ENCODE results near the gene AMIGO2. TPM values are rescaled to one million over a fixed set of nuclear protein-coding genes. Genes with fewer than 3 reads are reported as not detected.

Gene AMIGO2
- total RNA-seq, 1 experiment from 2014 or later = 8.6 TPM

DNA sequence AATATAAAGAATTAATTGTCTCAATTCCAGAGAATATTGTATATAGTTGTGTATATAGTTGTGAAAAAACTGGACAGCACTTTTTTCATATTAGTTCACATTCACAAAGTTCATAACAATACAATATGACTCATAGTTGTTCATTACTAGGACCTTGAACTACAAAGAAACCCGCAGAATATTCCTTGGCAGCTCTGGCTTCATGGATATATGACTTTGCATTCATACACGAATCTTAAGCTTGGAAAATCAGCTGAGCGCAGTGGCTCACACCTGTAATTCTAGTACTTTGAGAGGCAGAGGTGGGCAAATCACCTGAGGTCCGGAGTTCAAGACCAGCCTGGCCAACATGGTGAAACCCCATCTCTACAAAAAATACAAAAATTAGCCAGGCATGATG is 38.4 kb downstream of the AMIGO2 start:
- DNase-seq = no peak
- Mint-ChIP-seq H3K4me1 (no peaks in the 10 kb centered on the region), H3K27me3 (ENCODE audit: low read depth) (no peaks in the 10 kb centered on the region), H3K36me3 (ENCODE audit: insufficient read depth in 1 of 3, low read depth in 3 of 3) (peaks cover 0 to 2% (median 0%) of the 10 kb centered on the region in 3 experiments; a peak in 2 of 7 replicates), H3K4me3 (no peak overlapping the region), H3K27ac (no peak overlapping the region), H3K9me3 (peaks cover 0 to 2% of the 10 kb centered on the region in 2 experiments; a peak in 1 of 5 replicates)
- H4K8ac ChIP-seq (replicated peaks; ENCODE audit: insufficient read length, low read depth, low read length) = no peak overlapping the region
- no peak overlapping the region for H3K14ac ChIP-seq (ENCODE audit: insufficient read depth, low read length)
- H3K79me2 ChIP-seq (ENCODE audit: insufficient read depth, low read length) = no peaks in the 10 kb centered on the region
- no peaks in the 10 kb centered on the region for H3K23me2 ChIP-seq (ENCODE audit: insufficient read length, low read depth, low read length, poor library complexity, severe bottlenecking)
- H2BK120ac ChIP-seq (ENCODE audit: low read depth, low read length, poor library complexity, severe bottlenecking) = no peak overlapping the region
- H3K9ac ChIP-seq (ENCODE audit: extremely low read depth, insufficient read length, low read length) = no peak overlapping the region
- no peak overlapping the region for H3K27ac ChIP-seq (ENCODE audit: insufficient read length, low read depth, low read length)
- H3K18ac ChIP-seq (ENCODE audit: insufficient read length, low read depth, low read length) = no peak overlapping the region
- no peak overlapping the region for H2AK5ac ChIP-seq (ENCODE audit: insufficient read length, low read length)
- no peak overlapping the region for H3K56ac ChIP-seq (ENCODE audit: insufficient read length, low read depth, low read length)
- H3K4me2 ChIP-seq (ENCODE audit: insufficient read depth, insufficient read length, low read length) = no peak overlapping the region
- H2BK15ac ChIP-seq (ENCODE audit: low read depth, low read length) = no peak overlapping the region
- no peaks in the 10 kb centered on the region for H3K79me1 ChIP-seq (ENCODE audit: insufficient read depth, low read depth, low read length, poor library complexity, severe bottlenecking)
- no peak overlapping the region for H3T11ph ChIP-seq (ENCODE audit: low read length)
- H3K4ac ChIP-seq (ENCODE audit: low read depth, low read length) = no peak overlapping the region
- no peak overlapping the region for H2BK20ac ChIP-seq (ENCODE audit: low read depth, low read length, poor library complexity, severe bottlenecking)
- TF ChIP-seq, protein P1, sequence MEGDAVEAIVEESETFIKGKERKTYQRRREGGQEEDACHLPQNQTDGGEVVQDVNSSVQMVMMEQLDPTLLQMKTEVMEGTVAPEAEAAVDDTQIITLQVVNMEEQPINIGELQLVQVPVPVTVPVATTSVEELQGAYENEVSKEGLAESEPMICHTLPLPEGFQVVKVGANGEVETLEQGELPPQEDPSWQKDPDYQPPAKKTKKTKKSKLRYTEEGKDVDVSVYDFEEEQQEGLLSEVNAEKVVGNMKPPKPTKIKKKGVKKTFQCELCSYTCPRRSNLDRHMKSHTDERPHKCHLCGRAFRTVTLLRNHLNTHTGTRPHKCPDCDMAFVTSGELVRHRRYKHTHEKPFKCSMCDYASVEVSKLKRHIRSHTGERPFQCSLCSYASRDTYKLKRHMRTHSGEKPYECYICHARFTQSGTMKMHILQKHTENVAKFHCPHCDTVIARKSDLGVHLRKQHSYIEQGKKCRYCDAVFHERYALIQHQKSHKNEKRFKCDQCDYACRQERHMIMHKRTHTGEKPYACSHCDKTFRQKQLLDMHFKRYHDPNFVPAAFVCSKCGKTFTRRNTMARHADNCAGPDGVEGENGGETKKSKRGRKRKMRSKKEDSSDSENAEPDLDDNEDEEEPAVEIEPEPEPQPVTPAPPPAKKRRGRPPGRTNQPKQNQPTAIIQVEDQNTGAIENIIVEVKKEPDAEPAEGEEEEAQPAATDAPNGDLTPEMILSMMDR (conservative IDR thresholded peaks at IDR 0.05) = no peak
- H4K91ac ChIP-seq (ENCODE audit: insufficient read length, low read depth, low read length) = no peak overlapping the region
- no peaks in the 10 kb centered on the region for H4K20me1 ChIP-seq (ENCODE audit: control insufficient read depth, insufficient read depth, insufficient read length)
- no peak overlapping the region for H4K5ac ChIP-seq (ENCODE audit: insufficient read length, low read depth, low read length)
- no CpG with 5 or more reads among the region's 4 CpGs for WGBS (ENCODE audit: extremely low coverage, insufficient read length, low lambda C conversion rate)
- H2BK12ac ChIP-seq (ENCODE audit: insufficient read length, low read depth, low read length) = no peak overlapping the region
- no peak overlapping the region for H2AFZ ChIP-seq (ENCODE audit: low read length)
- no peaks in the 10 kb centered on the region for H3K4me1 ChIP-seq (ENCODE audit: insufficient read depth, low read length)
- no peaks in the 10 kb centered on the region for H3K9me3 ChIP-seq (ENCODE audit: control insufficient read depth, low read depth, low read length)
- no peak overlapping the region for H2BK5ac ChIP-seq (ENCODE audit: insufficient read length, low read length)
- H3K27me3 ChIP-seq (ENCODE audit: insufficient read depth, low read length) = no peaks in the 10 kb centered on the region
- H3K23ac ChIP-seq (ENCODE audit: insufficient read length, low read depth, low read length) = no peak overlapping the region
